ENCODE data around the gene FOLR1. TPM values are rescaled to one million over a fixed set of nuclear protein-coding genes. Genes with fewer than 3 reads are reported as not detected.

The FOLR1 gene
- not detected in 2 replicates for total RNA-seq

DNA sequence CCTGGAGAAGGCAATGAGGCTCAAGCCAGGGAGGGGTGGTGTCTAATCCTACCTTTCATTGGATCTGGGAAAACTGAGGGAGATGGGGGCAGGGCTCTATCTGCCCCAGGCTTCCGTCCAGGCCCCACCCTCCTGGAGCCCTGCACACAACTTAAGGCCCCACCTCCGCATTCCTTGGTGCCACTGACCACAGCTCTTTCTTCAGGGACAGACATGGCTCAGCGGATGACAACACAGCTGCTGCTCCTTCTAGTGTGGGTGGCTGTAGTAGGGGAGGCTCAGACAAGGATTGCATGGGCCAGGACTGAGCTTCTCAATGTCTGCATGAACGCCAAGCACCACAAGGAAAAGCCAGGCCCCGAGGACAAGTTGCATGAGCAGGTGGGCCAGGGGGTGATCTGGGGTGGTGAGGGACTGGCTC is at the start of gene FOLR1:
Gene FOLR1, plus strand, starts transcription at position 180 of the 421 bp plus-strand sequence. Its CDS starts 34 bp downstream, at position 214.

DNA sequence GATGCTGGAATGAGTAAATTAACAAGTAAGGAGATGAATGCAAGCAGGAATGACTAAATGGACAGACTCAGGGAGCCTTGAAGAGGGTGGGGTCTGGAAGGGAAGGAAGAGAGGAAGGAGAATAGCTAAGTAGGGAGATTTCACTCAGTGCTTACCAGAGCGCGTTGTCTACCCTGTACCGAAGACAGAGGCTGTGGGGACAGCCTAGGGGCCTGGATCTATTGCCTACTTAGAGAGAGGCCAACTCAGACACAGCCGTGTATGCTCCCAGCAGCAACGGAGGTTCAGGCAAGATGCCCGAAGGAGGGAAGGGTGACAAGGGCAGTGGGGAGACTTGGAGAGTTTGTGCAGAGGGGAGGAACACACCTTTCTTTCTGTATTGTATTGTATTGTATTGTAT is 24.7 kb downstream of the FOLR1 start, which contains the start of gene FOLR2:
Gene FOLR2, plus strand, starts transcription at position 157 of the 400 bp plus-strand sequence. CDS start 1,791 bp downstream, outside the sequence.

DNA sequence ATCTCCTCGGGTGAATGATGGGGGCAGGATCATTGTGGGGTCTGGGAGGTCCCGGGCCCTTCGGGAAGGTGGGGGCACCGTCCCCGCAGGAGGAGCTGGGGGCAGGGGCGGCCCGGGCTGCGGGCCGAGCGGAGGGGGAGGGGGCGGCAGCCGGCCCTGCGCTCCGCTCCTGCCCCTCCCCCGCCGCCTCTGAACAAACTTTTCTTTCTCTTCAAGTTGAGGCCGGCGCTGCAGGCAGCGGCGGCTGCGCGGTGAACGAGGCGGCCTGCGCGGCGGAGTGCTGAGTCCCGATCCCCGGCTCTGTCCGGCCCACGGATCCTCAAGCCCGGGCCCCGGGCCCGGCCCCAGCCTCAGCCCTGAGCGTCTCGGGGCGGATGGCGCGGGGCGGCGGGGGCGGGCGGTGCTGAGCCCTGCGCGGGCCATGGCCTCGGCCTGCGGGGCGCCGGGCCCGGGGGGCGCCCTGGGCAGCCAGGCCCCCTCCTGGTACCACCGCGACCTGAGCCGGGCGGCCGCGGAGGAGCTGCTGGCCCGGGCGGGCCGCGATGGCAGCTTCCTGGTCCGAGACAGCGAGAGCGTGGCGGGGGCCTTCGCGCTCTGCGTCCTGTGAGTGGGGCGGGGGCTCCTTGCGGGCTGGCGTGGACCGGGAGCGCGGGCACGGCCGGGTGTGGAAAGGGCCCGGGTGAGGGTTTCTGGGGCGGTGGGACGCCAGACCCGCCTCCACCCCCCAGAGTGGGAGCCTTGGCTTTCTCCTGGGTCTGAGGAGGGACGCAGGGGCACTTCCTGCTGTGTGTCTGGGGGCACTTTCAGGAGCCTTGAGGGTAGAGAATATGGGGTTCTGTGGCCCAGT is 32.8 kb downstream of the FOLR1 start, which contains the start of gene INPPL1:
Gene INPPL1, plus strand, starts transcription at position 204 of the 847 bp plus-strand sequence. Its CDS starts 218 bp downstream, at position 422.

DNA sequence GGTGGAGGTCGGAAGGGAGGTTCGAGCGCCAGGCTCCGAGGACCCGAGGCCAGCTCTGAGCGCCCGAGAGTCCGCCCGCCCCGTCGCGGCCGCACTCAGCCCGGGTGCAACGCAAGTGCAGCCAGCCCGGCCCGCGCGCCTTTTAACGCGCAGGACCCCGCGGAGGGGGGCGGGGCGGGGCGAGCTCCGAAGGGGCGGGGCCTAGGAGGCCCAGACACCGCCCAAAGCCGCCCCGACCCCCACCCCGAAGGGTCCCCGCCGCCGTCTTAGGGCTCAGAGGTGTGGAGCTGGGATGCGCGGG is 52.1 kb downstream of the FOLR1 start, which contains the start of gene PHOX2A:
Gene PHOX2A, minus strand, starts transcription at position 117 of the 301 bp plus-strand sequence. CDS start 172 bp downstream, outside the sequence.

Other genes with a start within 250 kb of the FOLR1 start
- 1.3 and 2.0 TPM in 2 replicates for gene IL18BP, start 193.2 kb upstream of the FOLR1 start, total RNA-seq
- 154 and 194 TPM in 2 replicates for gene NUMA1, start 111.6 kb upstream of the FOLR1 start, total RNA-seq
- gene LRRC51, start 111.3 kb upstream of the FOLR1 start, total RNA-seq: 3.9 and 13.5 TPM in 2 replicates
- 86.1 and 89.2 TPM in 2 replicates for gene LAMTOR1, start 88.8 kb upstream of the FOLR1 start, total RNA-seq
- not detected in 2 replicates for gene TOMT, start 86.2 kb upstream of the FOLR1 start, total RNA-seq
- 25.9 and 41.6 TPM in 2 replicates for gene ANAPC15, start 79.4 kb upstream of the FOLR1 start, total RNA-seq
- 0.34 and 1.4 TPM in 2 replicates for gene FOLR3, start 56.4 kb upstream of the FOLR1 start, total RNA-seq
- gene FOLR2, start 24.7 kb downstream of the FOLR1 start, total RNA-seq: not detected in 2 replicates
- gene INPPL1, start 32.6 kb downstream of the FOLR1 start, total RNA-seq: 44.8 and 49.0 TPM in 2 replicates
- not detected in 2 replicates for gene PHOX2A, start 52.0 kb downstream of the FOLR1 start, total RNA-seq
- gene CLPB, start 242.4 kb downstream of the FOLR1 start, total RNA-seq: 24.0 and 33.7 TPM in 2 replicates